HepG2 (cell line): ENCODE data around the gene ENG. TPM values are rescaled to one million over a fixed set of nuclear protein-coding genes. Genes with fewer than 3 reads are reported as not detected.
"Not testable (repeated sequence)": the region's sequence is repeated elsewhere in the genome, so short reads cannot be mapped to it uniquely, and the experiment has no call there.

Experiments
- ATAC-seq: fragments of 200-7000 bp; cut with Tn5 transposase; 3 replicates; pipeline ENCODE4 v1.9.1; 2020; ENCODE audit warnings: mild to moderate bottlenecking, moderate library complexity
- BruUV-seq: library from RNA; stranded (reverse); fragments of 400-500 nt; replicated peaks from 2 replicates; lab custom pipeline; 2021; lab: Mats Ljungman, UMichigan
- CTCF ChIA-PET: fragments of 300-600 bp; formaldehyde crosslinking; extraction: SDS; loops from one replicate; lab custom pipeline; 2021; ENCODE audit warnings: low total read pairs, inconsistent platforms, low intra/inter-chr PET ratio; lab: Yijun Ruan, JAX
- POLR2A ChIA-PET: fragments of 350-600 bp; sonication (Branson Sonifier 250); formaldehyde crosslinking; loops from one replicate; lab custom pipeline; 2020; ENCODE audit warnings: antibody characterized with exemption, inconsistent platforms; lab: Yijun Ruan, JAX
- DNase-seq: peaks from one replicate; pipeline ENCODE4 v3.0.0-alpha.2; 2015; ENCODE audit warnings: low spot score
- FAIRE-seq: peaks from 3 replicates; lab custom pipeline; 2011; peaks lifted over from hg19 to GRCh38; lab: Jason Lieb, UNC
- H2AFZ ChIP-seq: one replicate; pipeline ENCODE4 v1.6.1; 2011; ENCODE audit warnings: low read length, inconsistent platforms
- H3K27ac ChIP-seq: fragments of 300-600 bp; 3 replicates; pipeline ENCODE4 v1.8.0; 2011; ENCODE audit warnings: mixed run types, mild to moderate bottlenecking, mixed read lengths, low read length, inconsistent platforms; ENCODE audit not compliant: insufficient read depth; ENCODE audit errors: extremely low read length
- H3K27me3 ChIP-seq, 2 experiments: fragments of 200-600 bp in 1 of 2; 2 replicates in 1 of 2; 3 replicates in 1 of 2; pipeline versions ENCODE4 v1.6.0 to v1.8.0; 2011; ENCODE audit warnings: low read length in 2 of 2, mild to moderate bottlenecking in 2 of 2, moderate library complexity in 2 of 2, inconsistent platforms in 1 of 2; ENCODE audit not compliant: insufficient read depth in 2 of 2, control insufficient read depth in 1 of 2
- H3K36me3 ChIP-seq, 2 experiments: fragments of 200-600 bp in 1 of 2; replicated peaks in 1 of 2; 2 replicates in 1 of 2; 3 replicates in 1 of 2; pipeline versions ENCODE4 v1.5.1 to v1.8.0; 2011; ENCODE audit warnings: low read length in 2 of 2, inconsistent platforms in 1 of 2; ENCODE audit not compliant: insufficient read depth in 2 of 2, control insufficient read depth in 1 of 2
- H3K4me1 ChIP-seq: 2 replicates; pipeline ENCODE4 v1.5.1; 2012; ENCODE audit warnings: low read length, inconsistent platforms; ENCODE audit not compliant: insufficient read depth
- H3K4me2 ChIP-seq: 2 replicates; pipeline ENCODE4 v1.6.0; 2011; ENCODE audit warnings: low read depth, low read length, inconsistent platforms
- H3K4me3 ChIP-seq, 3 experiments: fragments of 200-600 bp in 1 of 3; sonication (generic), shearing (Covaris generic) in 1 of 3; replicated peaks in 1 of 3; 2 replicates each; pipeline ENCODE4 v1.5.1; 2011 to 2016; ENCODE audit warnings: low read length in 3 of 3, inconsistent platforms in 2 of 3, low read depth in 2 of 3, mild to moderate bottlenecking in 2 of 3, control low read depth in 1 of 3, mixed read lengths in 1 of 3; ENCODE audit not compliant: insufficient read depth in 1 of 3
- H3K79me2 ChIP-seq: one replicate; pipeline ENCODE4 v1.6.1; 2011; ENCODE audit warnings: low read length, inconsistent platforms; ENCODE audit not compliant: insufficient read depth
- H3K9ac ChIP-seq: 2 replicates; pipeline ENCODE4 v1.6.0; 2011; ENCODE audit warnings: mild to moderate bottlenecking, low read depth, low read length, inconsistent platforms; ENCODE audit not compliant: insufficient read depth
- H3K9me3 ChIP-seq: 2 replicates; pipeline ENCODE4 v1.5.1; 2012; ENCODE audit warnings: mild to moderate bottlenecking, low read length
- H4K20me1 ChIP-seq: 2 replicates; pipeline ENCODE4 v1.6.0; 2011; ENCODE audit warnings: inconsistent platforms, mild to moderate bottlenecking, low read length, moderate library complexity; ENCODE audit not compliant: insufficient read depth
- ZNF672 ChIP-seq: sonication (generic); formaldehyde crosslinking; IDR thresholded peaks from 2 replicates; pipeline ENCODE4 v1.8.1; 2022; ENCODE audit warnings: missing genetic modification reagents
- WGBS: methylation state at CpG from one replicate; pipeline ENCODE4 v1.1.6; 2017; ENCODE audit warnings: low lambda C conversion rate; 5-methylcytosine and 5-hydroxymethylcytosine counted together
- in situ Hi-C: cut with HindIII; loops from 2 replicates; pipeline ENCODE4 v1.10.0; 2017; ENCODE audit warnings: low pct_unique_long_range_greater_than_20kb; ENCODE audit not compliant: extremely low pct_ligation_motif_present
- intact Hi-C: fragments of 100-400 bp; cut with micrococcal nuclease; formaldehyde crosslinking; loops from one replicate; pipeline ENCODE4 v1.10.0; 2022; ENCODE audit not compliant: unreplicated experiment
- polyA plus RNA-seq, 8 experiments: library from polyadenylated mRNA; depleted of rRNA in 3 of 8; stranded (reverse) in 7 of 8; unstranded in 1 of 8; fragments of >200 nt; fragmentation: Illumina TruSeq in 4 of 8; extraction: Trizol in 4 of 8; gene quantifications; 2 replicates each; pipeline versions ENCODE4 v1.2.1 to v1.2.3, GENCODE V29; 2011 to 2016; ENCODE audit warnings: low read depth in 4 of 8, missing spikeins in 1 of 8, mixed read lengths in 1 of 8; ENCODE audit not compliant: insufficient read depth in 1 of 8
- total RNA-seq, 5 experiments: library from RNA; depleted of rRNA; stranded (reverse); fragments of >200 nt; fragmentation: Illumina TruSeq; extraction: Trizol; gene quantifications; 2 replicates each; pipeline ENCODE4 v1.2.3, GENCODE V29; 2016; ENCODE audit warnings: low read depth in 1 of 5
- TF ChIP-seq, protein P1 (sequence below): sonication (generic); formaldehyde crosslinking; IDR thresholded peaks from 2 replicates; pipeline ENCODE4 v1.8.1; 2023; ENCODE audit warnings: mild to moderate bottlenecking, inconsistent platforms, moderate library complexity, missing genetic modification reagents, borderline replicate concordance

Gene ENG
- total and polyA plus RNA-seq, 2 of the 13 experiments (the other 11 are each of a cell fraction or from before 2014, with no cell fraction given), result 0.02 to 1.1 TPM

DNA sequence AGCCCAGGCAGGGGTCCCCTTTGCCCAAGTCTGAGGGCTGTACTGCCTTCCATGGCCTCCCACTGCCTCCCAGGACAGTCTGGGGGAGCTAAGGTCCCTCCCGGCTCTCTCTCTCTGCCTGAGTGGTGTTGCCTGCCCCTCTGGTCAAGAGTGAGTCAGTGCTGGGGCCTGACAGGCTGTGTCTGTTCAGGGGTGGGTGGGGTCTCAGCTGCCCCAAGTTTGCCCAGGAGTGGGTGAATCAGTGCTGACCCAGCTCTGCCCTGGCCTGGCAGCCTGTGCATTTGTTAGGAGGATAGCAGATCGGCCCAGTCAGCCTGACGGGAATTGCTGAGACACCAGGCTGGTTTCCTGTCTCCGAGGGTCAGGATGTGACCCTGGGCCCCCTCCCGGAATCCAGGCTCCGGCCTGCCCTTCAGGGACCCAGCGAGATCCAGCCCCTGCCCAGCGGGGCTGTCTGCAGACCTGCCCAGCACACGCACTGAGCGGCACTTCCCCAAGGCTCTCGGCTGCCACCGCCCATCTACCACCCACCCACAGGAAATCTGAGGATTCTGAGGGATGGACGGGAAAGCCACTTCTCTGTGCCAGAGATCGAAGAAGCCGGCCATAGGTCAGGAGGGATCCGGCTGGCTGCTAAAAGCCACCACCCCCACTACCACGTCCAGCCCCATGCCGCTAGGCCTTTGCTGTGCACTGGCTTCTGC, 15.9 kb downstream of the ENG start (continued):
- TF ChIP-seq, protein P1, sequence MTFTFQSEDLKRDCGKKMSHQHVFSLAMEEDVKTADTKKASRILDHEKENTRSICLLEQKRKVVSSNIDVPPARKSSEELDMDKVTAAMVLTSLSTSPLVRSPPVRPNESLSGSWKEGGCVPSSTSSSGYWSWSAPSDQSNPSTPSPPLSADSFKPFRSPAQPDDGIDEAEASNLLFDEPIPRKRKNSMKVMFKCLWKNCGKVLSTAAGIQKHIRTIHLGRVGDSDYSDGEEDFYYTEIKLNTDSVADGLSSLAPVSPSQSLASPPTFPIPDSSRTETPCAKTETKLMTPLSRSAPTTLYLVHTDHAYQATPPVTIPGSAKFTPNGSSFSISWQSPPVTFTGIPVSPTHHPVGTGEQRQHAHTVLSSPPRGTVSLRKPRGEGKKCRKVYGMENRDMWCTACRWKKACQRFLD (CRISPR knock-in tag), result no peak

- ChIA-PET CTCF (no interaction called here), POLR2A (interaction anchor here (1.3 kb wide), 1 partner anchor 9 kb away, joined by 4 read pairs; no protein-coding TSS in a partner anchor)
- no peak overlapping the region for H3K9ac ChIP-seq
- H2AFZ ChIP-seq, result no peak overlapping the region
- no peaks in the 10 kb centered on the region for H3K79me2 ChIP-seq
- no peak for TF ChIP-seq ZNF672 (CRISPR knock-in tag)
- in situ Hi-C loops (no loop called here), intact Hi-C loops (no loop called here)
- no peak for FAIRE-seq
- BruUV-seq, result no TSS peak
- no peak for ATAC-seq
- no peaks in the 10 kb centered on the region for H3K9me3 ChIP-seq
- H3K27me3 ChIP-seq, result no peaks in the 10 kb centered on the region; a peak in 1 of 5 replicates
- H3K4me3 ChIP-seq, result no peak overlapping the region
- WGBS, result 40% methylated on average over 4 of the region's 4 CpGs
- H3K4me1 ChIP-seq, result peaks cover 44% of the 10 kb centered on the region
- no peaks in the 10 kb centered on the region for H4K20me1 ChIP-seq
- H3K4me2 ChIP-seq, result no peak overlapping the region
- H3K36me3 ChIP-seq, result no peaks in the 10 kb centered on the region
- no peak for DNase-seq
- no peak overlapping the region for H3K27ac ChIP-seq
Observed at GRCh38 chr9:127837346-127837745, 17.1 kb downstream of the ENG start.

GRCh38 chr9:127836561-127836960, 17.9 kb downstream of the ENG start:
- H3K27me3 ChIP-seq, BruUV-seq, ATAC-seq, intact Hi-C loops, H3K4me3 ChIP-seq, H3K9ac ChIP-seq, H3K9me3 ChIP-seq, FAIRE-seq, DNase-seq, CTCF ChIA-PET, H2AFZ ChIP-seq, H4K20me1 ChIP-seq, H3K36me3 ChIP-seq, in situ Hi-C loops, H3K27ac ChIP-seq, POLR2A ChIA-PET, H3K79me2 ChIP-seq, H3K4me2 ChIP-seq: not testable (repeated sequence)
- peaks cover 40% of the 10 kb centered on the region for H3K4me1 ChIP-seq
- WGBS, result 77% methylated on average over 3 of the region's 3 CpGs
